ENCODE results near the gene ARHGAP44. TPM values are rescaled to one million over a fixed set of nuclear protein-coding genes. Genes with fewer than 3 reads are reported as not detected.
"Not testable (repeated sequence)": the region's sequence is repeated elsewhere in the genome, so short reads cannot be mapped to it uniquely, and the experiment has no call there.

Gene ARHGAP44
- total RNA-seq, 1 donor from 2014 or later = 7.9 TPM

DNA sequence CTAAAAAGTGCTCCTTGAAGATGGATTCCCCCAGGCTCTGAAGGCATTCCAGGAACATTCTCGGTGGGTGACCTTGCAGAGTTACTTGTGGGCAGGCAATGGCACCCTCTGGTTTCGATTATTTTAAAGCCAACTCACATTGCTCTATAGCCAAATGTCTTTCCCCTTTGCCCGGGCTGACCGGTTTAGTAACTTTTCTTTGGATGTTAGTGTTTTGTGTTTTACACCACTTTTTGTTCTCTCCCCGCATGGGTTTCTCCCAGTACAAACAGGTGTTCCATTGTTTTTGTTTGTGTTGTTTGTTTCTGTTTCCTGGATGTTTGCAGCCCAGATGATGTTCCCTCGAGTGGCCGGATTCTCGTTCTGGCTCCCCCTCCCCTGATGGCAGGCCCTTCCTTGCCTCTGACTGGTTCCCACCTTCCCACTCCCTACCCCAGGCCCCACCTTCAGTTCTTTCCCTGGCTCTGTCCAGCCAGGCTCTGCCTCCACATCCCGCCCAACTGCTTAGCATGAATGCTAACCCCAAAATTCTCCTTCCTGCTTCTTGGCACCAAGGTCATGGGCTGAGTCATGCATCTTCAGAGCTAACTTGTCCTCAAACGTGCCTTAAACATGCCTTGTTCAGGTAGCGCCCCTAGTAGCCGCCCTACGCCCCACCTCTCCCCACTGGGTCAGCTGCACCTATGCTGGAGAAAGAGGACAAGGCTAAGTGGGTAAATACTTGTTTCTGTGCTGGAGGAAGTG, 187.9 kb downstream of the ARHGAP44 start:
- ATAC-seq (ENCODE audit: poor library complexity) = no peak
- intact Hi-C loops (cut with DNase I) = no loop called here
- DNase-seq = no peak

DNA sequence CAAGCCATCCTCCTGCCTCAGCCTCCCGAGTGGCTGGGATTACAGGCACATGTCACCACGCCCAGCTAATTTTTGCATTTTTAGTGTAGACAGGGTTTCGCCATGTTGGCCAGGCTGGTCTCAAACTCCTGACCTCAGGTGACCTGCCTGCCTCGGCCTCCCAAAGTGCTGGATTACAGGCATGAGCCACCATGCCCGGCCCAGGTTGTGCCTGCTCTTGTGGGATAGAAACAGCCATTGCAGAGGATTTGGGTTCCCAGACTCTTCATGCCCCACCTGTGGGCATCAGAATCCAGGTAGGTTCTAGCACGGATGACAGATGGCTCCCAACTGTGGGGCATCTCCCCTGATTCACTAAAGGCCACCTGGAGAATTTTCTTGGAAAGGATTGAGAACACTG, 189.5 kb downstream of the ARHGAP44 start:
- DNase-seq; ATAC-seq (ENCODE audit: poor library complexity); intact Hi-C loops (cut with DNase I): not testable (repeated sequence)

DNA sequence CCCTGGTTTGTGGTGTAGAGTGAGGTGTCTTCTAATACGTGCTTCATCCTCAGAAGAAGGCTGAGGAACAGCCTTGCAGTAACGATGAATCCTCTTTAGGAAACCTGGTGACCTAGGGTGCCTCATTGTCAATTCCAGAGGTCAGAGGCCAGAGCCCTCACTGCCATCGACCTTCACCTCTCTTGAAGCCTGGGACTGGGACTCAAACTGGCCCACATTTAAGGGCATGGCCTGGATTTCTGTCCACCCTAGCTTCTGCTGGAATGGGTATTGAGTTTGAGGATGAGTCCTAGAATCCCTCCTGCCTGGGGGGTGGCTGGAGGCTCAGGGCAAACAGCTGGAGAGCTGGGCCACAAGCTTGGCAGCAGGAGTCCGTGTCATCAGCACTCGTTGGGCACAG, 189.9 kb downstream of the ARHGAP44 start:
- ATAC-seq (ENCODE audit: poor library complexity) (no peak), DNase-seq (no peak)
- intact Hi-C loops (cut with DNase I) = no loop called here

DNA sequence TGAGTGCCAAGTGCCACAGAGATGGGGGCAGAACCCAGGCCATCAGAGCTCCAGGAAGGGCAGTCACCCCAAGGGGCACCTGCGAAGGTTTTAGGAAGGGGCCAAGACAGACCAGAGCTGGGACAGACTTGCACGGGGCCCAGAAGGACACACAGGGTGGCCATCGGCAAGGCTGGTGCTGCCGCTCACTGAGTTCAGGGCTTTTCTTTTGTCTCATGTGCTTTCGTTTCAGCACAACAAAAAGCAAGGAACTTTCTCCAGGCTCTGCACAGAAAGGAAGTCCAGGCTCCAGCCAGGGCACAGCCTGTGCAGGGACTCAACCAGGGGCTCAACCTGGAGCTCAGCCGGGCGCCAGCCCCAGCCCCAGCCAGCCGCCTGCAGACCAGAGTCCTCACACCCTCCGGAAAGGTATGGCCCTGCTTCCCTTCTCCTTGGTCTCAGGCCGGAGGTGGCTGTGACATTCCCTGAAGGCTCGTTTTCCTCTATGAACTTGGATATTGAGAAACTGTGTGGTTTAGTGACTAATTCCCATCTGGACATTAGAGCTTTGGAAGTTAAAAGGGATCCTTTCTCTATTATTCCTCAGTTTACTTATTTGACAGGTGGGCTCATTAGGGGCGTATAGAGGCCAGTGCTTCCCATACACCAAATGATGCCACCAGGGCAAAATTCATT, 190.7 kb downstream of the ARHGAP44 start:
- ATAC-seq (ENCODE audit: poor library complexity) (no peak), DNase-seq (no peak)
- intact Hi-C loops (cut with DNase I) = no loop called here

DNA sequence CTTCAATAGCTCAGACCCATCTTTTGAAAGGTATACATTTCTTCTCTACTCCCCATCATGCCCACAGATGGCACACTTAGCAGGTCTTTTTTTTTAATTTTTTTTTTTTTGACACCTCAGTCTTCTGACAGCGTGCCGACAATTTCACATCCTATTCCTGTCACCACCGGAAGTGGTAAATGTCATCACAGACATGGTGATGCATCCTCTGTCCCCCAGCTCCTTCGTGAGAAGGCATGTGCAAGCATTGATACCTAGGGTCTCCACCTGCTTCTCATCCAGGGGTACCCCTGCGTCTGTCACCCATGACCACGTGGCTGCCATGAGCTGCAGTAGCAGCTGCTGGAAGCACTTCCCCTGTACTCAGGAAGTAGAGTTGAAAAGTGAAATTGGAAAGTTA, 192.9 kb downstream of the ARHGAP44 start:
- no peak for DNase-seq
- intact Hi-C loops (cut with DNase I) = no loop called here
- no peak for ATAC-seq (ENCODE audit: poor library complexity)

DNA sequence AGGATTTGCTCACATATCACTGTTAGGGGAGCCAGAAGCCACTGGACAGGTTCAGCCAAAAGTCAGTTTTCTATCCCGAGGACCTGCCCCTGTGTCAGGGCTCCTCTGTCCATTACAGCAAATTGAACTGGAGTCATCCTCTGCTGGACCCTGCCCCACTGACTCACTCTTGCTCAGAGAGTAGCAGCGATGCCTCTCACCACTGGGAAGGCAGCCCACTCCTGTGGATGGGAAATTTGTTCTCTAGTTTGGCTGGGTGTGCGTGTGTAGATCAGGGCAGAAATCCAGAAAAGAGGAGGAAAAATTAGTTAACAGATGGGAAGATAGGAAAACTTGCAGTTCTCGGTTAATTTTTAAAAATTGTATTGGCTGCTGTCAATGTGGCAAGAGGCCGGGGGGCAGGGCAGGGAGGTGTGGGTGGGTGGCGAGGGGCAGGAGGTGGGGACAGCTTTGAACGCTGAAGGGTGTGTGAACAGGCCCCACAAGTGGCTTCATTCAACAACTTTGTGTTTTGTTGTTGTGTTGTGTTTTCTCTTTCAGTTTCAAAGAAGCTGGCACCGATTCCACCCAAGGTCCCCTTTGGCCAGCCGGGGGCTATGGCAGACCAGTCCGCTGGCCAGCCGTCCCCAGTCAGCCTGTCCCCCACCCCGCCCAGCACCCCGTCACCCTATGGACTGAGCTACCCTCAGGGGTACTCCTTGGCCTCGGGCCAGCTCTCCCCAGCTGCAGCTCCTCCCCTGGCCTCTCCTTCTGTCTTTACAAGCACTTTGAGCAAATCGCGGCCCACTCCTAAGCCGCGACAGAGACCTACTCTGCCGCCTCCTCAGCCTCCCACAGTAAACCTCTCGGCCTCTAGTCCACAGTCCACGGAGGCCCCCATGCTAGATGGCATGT, 194.9 kb downstream of the ARHGAP44 start:
- peak; percentile 63 for ATAC-seq (ENCODE audit: poor library complexity)
- intact Hi-C loops (cut with DNase I) = no loop called here
- DNase-seq = peak; percentile 81

DNA sequence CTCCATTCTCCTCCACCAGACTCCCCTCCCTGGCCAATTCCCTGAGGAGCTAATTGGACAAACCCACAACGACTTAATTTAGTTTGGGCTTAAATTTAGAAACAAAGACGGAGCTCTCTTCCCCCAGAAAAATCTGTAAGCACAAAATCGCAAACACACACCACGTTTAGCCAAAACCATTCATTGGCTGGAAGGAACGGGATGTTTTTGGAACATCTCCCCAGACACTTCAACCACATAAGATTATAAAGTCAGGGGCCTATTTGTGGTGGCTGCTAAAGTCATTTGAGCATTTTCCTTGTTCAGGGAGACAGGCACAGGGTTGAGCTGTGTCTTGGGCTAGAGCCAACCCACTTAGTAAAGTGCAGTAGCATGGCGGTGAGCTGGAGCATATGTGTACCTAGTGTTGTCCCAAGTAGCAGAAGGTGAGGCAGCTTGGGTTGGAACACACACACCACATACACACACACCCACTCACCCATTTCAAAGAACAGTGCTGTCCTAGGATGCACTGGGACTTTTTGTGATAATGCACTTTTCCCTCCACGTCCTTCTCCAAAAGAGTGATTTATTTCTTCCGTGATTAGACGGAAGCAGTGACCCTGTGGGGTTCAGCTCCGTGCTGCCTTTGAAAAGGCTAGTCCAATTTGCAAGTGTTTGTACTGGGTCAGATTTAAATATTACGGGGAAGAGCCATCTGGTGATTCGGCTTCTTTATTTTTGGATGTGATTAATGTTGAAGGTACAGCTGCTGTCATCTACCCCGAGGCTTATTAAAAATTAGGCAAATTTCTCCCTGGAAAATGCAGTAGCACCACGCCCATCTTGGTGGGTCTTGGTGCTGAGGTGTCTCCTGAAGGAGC, 196.4 kb downstream of the ARHGAP44 start:
- ATAC-seq (ENCODE audit: poor library complexity) = peak; percentile 61
- intact Hi-C loops (cut with DNase I) = loop anchor here (5.0 kb wide), 1 partner anchor 318 kb away; the partner anchor contains the start of gene MYOCD
- no peak for DNase-seq

DNA sequence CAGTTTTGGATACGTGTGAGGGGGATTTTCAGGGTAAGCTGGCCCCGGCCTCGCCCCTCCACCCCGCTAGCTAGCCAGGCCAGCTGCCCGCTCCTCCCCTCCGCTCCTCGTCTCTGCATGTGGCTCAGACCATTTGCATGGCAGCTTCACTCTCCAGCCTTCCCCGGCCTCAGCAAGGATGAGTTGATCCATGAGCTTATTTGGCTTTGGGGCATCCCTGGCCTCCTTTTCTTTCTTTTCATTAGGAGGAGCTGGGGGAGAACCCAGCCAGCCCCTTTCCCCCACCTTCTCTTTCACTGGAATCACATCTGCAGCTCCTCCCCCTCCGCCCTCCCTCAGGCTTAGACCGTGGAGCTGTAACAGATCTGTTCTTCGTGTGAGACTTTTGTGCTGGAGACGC, 197.8 kb downstream of the ARHGAP44 start:
- ATAC-seq (ENCODE audit: poor library complexity) (no peak), DNase-seq (no peak)
- intact Hi-C loops (cut with DNase I) = loop anchor here (5.0 kb wide), 1 partner anchor 320 kb away; the partner anchor contains the start of gene MYOCD

DNA sequence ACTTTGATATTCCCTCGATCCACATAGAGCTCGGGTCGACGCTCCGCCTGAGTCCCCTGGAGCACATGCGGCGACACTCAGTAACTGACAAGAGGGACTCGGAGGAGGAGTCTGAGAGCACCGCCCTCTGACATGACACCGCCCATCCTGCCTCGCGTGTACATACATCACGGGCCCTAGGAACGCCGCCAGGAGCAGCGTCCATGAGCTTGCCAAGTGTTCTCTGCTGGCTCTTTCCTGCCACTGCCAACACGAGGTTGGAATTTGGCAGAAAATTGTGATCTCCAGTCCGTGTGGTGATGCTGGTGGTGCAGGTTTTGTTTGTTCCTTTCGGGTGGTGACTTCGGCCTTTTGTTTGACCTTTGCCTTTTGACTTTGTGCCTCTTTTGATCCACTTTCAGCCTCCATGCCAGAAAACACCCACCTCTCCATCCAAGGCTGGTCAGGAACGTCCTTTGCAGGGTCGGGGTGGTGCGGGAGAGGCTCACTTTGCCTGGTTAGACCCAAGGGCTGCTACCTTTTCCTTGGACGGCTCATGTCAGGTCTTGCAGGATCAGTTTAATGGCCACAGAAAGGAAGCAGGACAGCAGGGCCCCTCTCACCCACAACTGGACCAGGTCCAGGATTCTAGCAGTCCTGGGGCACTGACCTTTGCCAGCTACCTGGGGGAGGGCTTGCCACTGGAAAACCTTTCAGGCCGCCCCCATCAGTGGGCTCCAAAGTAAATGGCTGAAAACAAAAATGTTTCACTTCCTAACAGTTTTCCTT, 200.9 kb downstream of the ARHGAP44 start:
- intact Hi-C loops (cut with DNase I) = no loop called here
- DNase-seq (peak; percentile 87), ATAC-seq (ENCODE audit: poor library complexity) (peak; percentile 84)

DNA sequence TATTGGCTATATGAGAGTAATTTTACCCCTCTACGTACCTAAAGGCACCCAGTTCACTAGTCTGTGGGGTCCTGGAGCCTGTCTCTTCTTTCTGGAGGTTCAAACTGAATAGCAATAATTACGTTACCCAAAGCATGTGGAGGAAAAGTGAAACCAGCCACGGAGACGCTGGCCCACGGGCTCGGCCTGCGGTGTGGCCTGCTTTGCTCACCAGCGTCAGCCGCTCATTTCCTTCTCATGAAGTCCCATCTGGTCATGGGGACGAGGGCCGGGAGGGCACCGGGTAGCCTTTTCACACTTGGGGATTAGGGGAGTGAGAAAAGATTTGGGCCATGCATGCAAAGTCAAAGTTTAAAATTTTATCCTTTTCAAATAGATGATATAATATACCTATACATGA, 201.6 kb downstream of the ARHGAP44 start:
- intact Hi-C loops (cut with DNase I) = no loop called here
- no peak for DNase-seq
- ATAC-seq (ENCODE audit: poor library complexity) = no peak

DNA sequence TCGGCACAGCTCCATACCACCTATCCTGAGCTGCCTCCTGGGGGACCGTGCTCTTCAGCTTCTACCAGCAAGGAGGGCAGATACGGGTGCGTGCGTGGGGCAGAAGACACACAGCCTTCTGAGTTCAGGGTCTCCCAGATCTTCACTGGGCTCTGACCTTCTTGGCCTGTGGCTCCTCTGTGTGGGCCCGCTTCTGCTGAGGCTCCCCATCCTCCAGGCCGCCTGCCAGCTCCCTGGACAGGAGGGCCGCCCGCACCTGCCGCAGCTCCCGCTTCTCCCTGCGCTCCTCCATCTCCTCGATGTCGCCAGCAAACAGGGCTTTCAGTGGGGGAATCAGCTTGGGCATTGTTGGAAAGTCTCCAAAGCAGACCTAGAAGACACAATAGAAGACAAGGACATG, 203.4 kb downstream of the ARHGAP44 start:
- no peak for DNase-seq
- intact Hi-C loops (cut with DNase I) = no loop called here
- no peak for ATAC-seq (ENCODE audit: poor library complexity)

DNA sequence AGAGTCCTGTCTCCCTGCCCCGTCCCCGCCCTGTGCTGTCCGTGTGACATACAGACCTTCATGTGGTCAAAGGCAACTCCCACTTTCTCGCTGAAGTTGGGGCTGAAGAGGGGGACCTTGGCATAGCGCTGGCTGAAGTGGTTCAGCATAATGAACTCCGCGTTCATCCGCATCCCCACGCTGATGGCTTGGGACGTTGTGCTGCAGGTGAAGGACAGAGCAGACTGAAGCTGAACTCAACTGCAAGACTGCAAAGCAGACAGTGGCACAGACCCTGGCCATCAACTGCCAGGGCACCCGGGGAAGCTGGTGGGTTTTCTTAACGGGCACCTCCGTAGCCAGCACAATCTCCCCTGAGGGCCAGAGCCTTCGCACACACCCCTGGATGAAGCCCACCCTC, 204.3 kb downstream of the ARHGAP44 start:
- ATAC-seq (ENCODE audit: poor library complexity) (no peak), DNase-seq (no peak)
- intact Hi-C loops (cut with DNase I) = no loop called here

DNA sequence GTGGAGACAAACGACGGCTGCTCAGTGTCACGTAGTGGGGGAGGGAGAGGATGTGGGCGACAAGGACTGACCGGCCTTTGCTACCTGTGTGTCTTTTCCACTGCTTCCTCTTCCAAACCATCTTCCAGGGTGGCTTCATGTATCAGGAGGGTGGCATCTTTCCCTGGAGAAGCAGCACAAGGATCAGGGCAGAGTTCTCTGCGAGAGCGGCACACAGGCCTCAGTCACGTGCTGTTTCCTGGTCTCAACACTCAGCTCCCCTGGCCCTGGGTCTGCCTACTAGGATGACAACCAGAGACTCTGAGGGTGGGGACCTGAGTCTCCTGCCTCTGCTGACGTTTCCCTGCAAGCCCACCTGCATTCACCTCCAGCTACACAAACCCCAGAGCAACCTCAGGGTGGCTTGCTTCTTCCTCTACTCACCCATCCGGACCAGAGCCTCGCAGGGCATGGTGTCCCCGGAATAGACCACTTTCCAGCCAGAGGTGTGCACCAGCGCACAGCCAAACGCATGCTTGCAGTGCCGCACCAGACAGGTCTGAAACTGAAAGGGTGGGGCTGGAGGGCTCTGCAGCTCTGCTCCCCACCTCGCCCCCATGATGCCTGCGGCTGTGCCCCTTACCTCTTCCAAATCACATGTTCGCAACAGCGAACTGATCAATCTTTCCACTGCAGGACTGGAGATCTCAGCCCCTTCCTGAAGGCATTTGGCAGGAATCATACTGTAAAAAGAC, 205.2 kb downstream of the ARHGAP44 start:
- no peak for DNase-seq
- intact Hi-C loops (cut with DNase I) = no loop called here
- no peak for ATAC-seq (ENCODE audit: poor library complexity)

DNA sequence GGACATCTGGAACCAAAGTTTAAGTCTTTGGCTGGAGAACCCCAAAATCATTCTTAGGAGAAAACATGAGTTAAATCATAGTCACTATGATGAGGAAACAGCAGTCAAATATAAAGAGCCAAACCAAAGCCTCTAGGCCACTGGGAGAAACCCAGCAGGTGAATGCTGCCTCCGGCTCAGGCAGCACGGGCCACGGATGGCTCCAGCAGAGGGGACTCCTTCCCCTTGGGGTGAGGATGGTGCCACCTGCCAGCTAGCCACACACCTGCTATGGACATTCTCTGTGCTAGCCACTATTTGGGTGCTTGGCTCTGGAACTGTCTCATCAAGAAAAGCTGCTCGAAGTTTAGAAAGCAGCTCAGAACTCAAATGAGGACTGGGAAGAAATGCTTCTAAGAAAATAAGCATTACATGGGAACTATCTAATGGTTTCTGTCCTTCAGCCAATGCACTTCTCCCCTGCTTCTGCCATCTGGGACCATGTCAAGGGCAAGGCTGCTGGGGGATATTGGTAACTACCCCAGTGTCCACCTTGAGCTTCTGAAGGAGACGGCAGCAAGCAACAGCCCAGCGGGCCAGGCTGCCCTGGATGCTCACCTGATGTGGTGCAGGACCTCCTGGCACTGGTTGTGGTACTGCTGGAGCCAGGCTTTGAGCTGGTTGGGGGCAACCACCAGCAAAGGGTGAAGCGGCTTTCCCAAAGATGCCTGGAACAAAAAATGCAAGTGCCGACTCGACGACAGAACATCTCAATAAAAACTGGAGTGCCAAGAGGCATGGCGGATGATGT, 206.0 kb downstream of the ARHGAP44 start:
- ATAC-seq (ENCODE audit: poor library complexity) (no peak), DNase-seq (no peak)
- intact Hi-C loops (cut with DNase I) = no loop called here

DNA sequence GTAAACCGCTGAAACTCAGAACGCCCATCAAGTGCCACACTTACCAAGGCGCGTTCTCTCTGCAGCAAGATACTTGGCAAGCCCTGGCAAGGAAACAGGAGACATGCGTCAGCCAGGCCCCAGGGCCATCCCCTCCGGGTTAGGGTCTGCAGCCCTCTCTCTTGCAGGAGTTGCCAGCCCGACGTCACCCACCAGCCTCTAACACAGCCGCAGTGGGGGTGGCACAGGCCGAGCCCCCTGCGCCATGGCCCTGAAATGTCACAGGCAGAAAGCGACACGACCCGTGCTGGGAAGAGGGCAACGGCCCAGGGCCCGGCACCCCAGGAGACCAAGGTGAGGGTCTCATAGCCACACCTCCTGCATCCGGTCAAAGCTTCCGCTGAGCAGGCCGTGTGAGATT, 206.6 kb downstream of the ARHGAP44 start:
- DNase-seq = no peak
- intact Hi-C loops (cut with DNase I) = no loop called here

DNA sequence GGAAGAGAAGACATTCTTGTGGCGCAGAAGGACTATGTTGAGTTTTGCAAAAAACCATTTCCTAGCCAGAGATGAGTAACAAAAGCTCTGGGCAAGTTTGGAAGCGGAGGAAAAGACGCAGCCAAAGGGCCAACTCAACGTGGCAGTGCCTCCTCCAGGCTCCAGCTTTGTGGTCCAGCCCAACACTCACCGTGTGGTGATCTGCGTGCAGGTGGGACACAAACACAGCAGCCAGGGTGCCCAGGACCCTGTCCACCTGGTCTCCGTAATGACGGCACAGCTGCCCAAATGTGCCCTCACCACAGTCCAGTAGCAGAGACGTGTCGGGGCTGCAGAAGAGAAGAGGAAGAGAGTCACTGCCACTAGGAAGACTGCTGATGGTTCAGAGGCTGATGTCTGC, 207.1 kb downstream of the ARHGAP44 start:
- ATAC-seq (ENCODE audit: poor library complexity) = no peak
- DNase-seq = no peak
- intact Hi-C loops (cut with DNase I) = no loop called here

More for the DNA sequence above, 206.6 kb downstream of the ARHGAP44 start:
- no peak for ATAC-seq (ENCODE audit: poor library complexity)

All from Right ventricle myocardium superior (tissue), 1 donor.